GM23338 (cell line): ENCODE results near the gene TBC1D9. TPM values are rescaled to one million over a fixed set of nuclear protein-coding genes. Genes with fewer than 3 reads are reported as not detected.

ENCODE experiments used
- ATAC-seq: fragments of 200-7000 bp; cut with Tn5 transposase; 3 replicates; pipeline ENCODE4 v1.9.1; 2020
- DNase-seq: peaks from one replicate; pipeline ENCODE4 v3.0.0-alpha.2; 2015; ENCODE audit warnings: low spot score
- H2AFZ ChIP-seq: fragments of 200-600 bp; sonication (generic); 2 replicates; pipeline ENCODE4 v1.8.0; 2016; ENCODE audit warnings: antibody characterized with exemption, mild to moderate bottlenecking, moderate library complexity
- H3F3A ChIP-seq: fragments of 200-600 bp; sonication (generic); replicated peaks from 2 replicates; pipeline ENCODE4 v1.8.0; 2017; ENCODE audit warnings: antibody characterized with exemption, mixed run types, low read depth
- H3K27ac ChIP-seq: fragments of 200-600 bp; sonication (generic); 2 replicates; pipeline ENCODE4 v1.6.1; 2016; ENCODE audit warnings: low read depth
- H3K27me3 ChIP-seq: fragments of 200-600 bp; sonication (generic); 2 replicates; pipeline ENCODE4 v1.8.0; 2016; ENCODE audit warnings: mild to moderate bottlenecking, mixed run types, moderate library complexity; ENCODE audit not compliant: insufficient read depth
- H3K36me3 ChIP-seq: fragments of 200-600 bp; sonication (generic); 2 replicates; pipeline ENCODE4 v1.8.0; 2016; ENCODE audit warnings: mild to moderate bottlenecking; ENCODE audit not compliant: insufficient read depth
- H3K4me1 ChIP-seq: fragments of 200-600 bp; sonication (generic); 2 replicates; pipeline ENCODE4 v1.8.0; 2016; ENCODE audit warnings: mild to moderate bottlenecking, moderate library complexity; ENCODE audit not compliant: insufficient read depth
- H3K4me2 ChIP-seq: fragments of 200-600 bp; sonication (generic); 2 replicates; pipeline ENCODE4 v1.7.1; 2017; ENCODE audit warnings: mixed run types
- H3K4me3 ChIP-seq: fragments of 200-600 bp; sonication (generic); 2 replicates; pipeline ENCODE4 v1.6.1; 2016; ENCODE audit warnings: mixed run types
- H3K79me2 ChIP-seq: fragments of 200-600 bp; sonication (generic); replicated peaks from 2 replicates; pipeline ENCODE4 v1.8.0; 2017; ENCODE audit warnings: mild to moderate bottlenecking; ENCODE audit not compliant: insufficient read depth
- H3K9me2 ChIP-seq: fragments of 200-600 bp; sonication (generic); 2 replicates; pipeline ENCODE4 v1.8.0; 2017; ENCODE audit not compliant: insufficient read depth
- H4K20me1 ChIP-seq: fragments of 200-600 bp; sonication (generic); replicated peaks from 2 replicates; pipeline ENCODE4 v1.8.0; 2017; ENCODE audit warnings: mild to moderate bottlenecking; ENCODE audit not compliant: insufficient read depth
- H3K27ac Mint-ChIP-seq: 2 replicates; pipeline ENCODE4 v1.8.0; 2020; ENCODE audit warnings: inconsistent platforms, mild to moderate bottlenecking, moderate library complexity, mixed read lengths
- H3K27me3 Mint-ChIP-seq: 3 replicates; pipeline ENCODE4 v1.8.0; 2022; ENCODE audit warnings: low read depth, mild to moderate bottlenecking, moderate library complexity, mixed read lengths, inconsistent platforms; ENCODE audit not compliant: insufficient read depth, poor library complexity
- H3K36me3 Mint-ChIP-seq: 3 replicates; pipeline ENCODE4 v1.8.0; 2021; ENCODE audit warnings: low read depth, mild to moderate bottlenecking, inconsistent platforms, moderate library complexity, mixed read lengths
- H3K4me1 Mint-ChIP-seq: 3 replicates; pipeline ENCODE4 v1.8.0; 2020; ENCODE audit warnings: mild to moderate bottlenecking, inconsistent platforms, mixed read lengths
- H3K4me3 Mint-ChIP-seq: 3 replicates; pipeline ENCODE4 v1.8.0; 2021; ENCODE audit warnings: moderate library complexity, mild to moderate bottlenecking, inconsistent platforms, mixed read lengths
- H3K9me3 Mint-ChIP-seq: 3 replicates; pipeline ENCODE4 v1.8.0; 2020; ENCODE audit warnings: moderate library complexity, mild to moderate bottlenecking, inconsistent platforms, mixed read lengths
- ZNF331 ChIP-seq: fragments of 250-450 bp; sonication (Bioruptor Pico); IDR thresholded peaks from 2 replicates; pipeline ENCODE4 v1.5.0; 2020; ENCODE audit warnings: low read depth, mild to moderate bottlenecking, moderate library complexity
- polyA plus RNA-seq: library from polyadenylated mRNA; unstranded; fragments of >200 nt; fragmentation: Nextera tagmentation; extraction: Ambion mirVana; gene quantifications from 2 replicates; pipeline ENCODE4 v1.2.1, GENCODE V29; 2016
- small RNA-seq: library from RNA; depleted of rRNA; stranded (forward); fragments of <200 nt; gene quantifications from one replicate; pipeline ENCODE3, GENCODE V24; 2014; ENCODE audit warnings: low replicate concordance
- total RNA-seq: library from RNA; depleted of rRNA; stranded (reverse); fragments of >200 nt; shearing (Covaris generic); gene quantifications from 2 replicates; pipeline ENCODE4 v1.2.3, GENCODE V29; 2014; rRNA removed
- TF ChIP-seq, protein P1 (sequence below): IDR thresholded peaks from one replicate; pipeline ENCODE4 v1.6.1; 2018; ENCODE audit warnings: antibody characterized with exemption; ENCODE audit not compliant: unreplicated experiment

Gene TBC1D9
- total and polyA plus RNA-seq, 2 experiments from 2014 or later, result 0.03 to 0.56 TPM

DNA sequence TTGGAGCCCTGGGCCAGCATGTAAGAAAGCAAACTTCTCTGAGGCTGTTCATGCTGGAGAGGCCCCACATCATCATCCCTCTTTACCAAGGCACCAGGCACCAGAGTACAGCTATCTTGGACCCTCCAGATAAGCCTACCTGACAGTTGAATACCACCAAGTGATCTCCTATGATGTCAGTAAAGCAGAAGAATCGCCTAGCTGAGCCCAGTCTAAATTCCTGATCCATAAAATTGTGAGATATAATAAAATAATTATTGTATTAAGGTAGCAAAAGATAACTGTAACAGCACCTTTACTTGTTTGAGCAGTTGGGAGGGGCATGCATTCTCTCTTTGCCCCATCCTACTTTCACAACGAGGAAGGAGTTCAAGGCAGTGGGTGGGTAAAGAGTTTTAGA lies 184.6 kb downstream of the TBC1D9 start:
- peaks cover 49% of the 10 kb centered on the region for H3K27me3 Mint-ChIP-seq

More for the DNA sequence above, 184.6 kb downstream of the TBC1D9 start:
- TF ChIP-seq, protein P1, sequence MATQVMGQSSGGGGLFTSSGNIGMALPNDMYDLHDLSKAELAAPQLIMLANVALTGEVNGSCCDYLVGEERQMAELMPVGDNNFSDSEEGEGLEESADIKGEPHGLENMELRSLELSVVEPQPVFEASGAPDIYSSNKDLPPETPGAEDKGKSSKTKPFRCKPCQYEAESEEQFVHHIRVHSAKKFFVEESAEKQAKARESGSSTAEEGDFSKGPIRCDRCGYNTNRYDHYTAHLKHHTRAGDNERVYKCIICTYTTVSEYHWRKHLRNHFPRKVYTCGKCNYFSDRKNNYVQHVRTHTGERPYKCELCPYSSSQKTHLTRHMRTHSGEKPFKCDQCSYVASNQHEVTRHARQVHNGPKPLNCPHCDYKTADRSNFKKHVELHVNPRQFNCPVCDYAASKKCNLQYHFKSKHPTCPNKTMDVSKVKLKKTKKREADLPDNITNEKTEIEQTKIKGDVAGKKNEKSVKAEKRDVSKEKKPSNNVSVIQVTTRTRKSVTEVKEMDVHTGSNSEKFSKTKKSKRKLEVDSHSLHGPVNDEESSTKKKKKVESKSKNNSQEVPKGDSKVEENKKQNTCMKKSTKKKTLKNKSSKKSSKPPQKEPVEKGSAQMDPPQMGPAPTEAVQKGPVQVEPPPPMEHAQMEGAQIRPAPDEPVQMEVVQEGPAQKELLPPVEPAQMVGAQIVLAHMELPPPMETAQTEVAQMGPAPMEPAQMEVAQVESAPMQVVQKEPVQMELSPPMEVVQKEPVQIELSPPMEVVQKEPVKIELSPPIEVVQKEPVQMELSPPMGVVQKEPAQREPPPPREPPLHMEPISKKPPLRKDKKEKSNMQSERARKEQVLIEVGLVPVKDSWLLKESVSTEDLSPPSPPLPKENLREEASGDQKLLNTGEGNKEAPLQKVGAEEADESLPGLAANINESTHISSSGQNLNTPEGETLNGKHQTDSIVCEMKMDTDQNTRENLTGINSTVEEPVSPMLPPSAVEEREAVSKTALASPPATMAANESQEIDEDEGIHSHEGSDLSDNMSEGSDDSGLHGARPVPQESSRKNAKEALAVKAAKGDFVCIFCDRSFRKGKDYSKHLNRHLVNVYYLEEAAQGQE, result no peak
- peak; percentile 81 for TF ChIP-seq ZNF331 (CRISPR knock-in tag)
- Histone ChIP-seq H2AFZ (no peak overlapping the region), H3K4me3 (no peak overlapping the region), H4K20me1 (no peaks in the 10 kb centered on the region), H3K9me2 (no peaks in the 10 kb centered on the region), H3F3A (no peaks in the 10 kb centered on the region), H3K27ac (no peak overlapping the region), H3K4me2 (no peak overlapping the region), H3K36me3 (no peaks in the 10 kb centered on the region), H3K79me2 (no peaks in the 10 kb centered on the region), H3K4me1 (peaks cover 10% of the 10 kb centered on the region), H3K27me3 (peaks cover 53% of the 10 kb centered on the region)
- no peaks in the 10 kb centered on the region for H3K9me3 Mint-ChIP-seq
- no peak for DNase-seq
- H3K36me3 Mint-ChIP-seq, result no peaks in the 10 kb centered on the region; the same call in 2 of the 3 replicates
- no peak for ATAC-seq
- H3K4me3 Mint-ChIP-seq, result no peak overlapping the region
- H3K27ac Mint-ChIP-seq, result no peak overlapping the region
- peaks cover 16% of the 10 kb centered on the region for H3K4me1 Mint-ChIP-seq

Small RNAs within 50 kb of the gene (small RNA-seq; reads per million reads assigned to genes)
- gene AC108019.1 (not detected), gene RF00019 (not detected), gene RN7SL152P (not detected), gene RNY1P14 (not detected)

Other genes with a start within 250 kb of the TBC1D9 start
- 22.7 and 28.9 TPM in 2 replicates for gene ELMOD2, start 232.2 kb downstream of the TBC1D9 start, total RNA-seq
- gene ELMOD2, start 232.2 kb downstream of the TBC1D9 start, polyA plus RNA-seq, result 11.9 and 17.9 TPM in 2 replicates
- gene UCP1, start 187.4 kb downstream of the TBC1D9 start, total RNA-seq, result 0.21 TPM in 1 of 2 replicates, not detected in the other
- gene UCP1, start 187.4 kb downstream of the TBC1D9 start, polyA plus RNA-seq, result 0.40 TPM in 1 of 2 replicates, not detected in the other